Skeletal muscle tissue (tissue), 4 donors: Measurements from ENCODE around the gene GPRIN3. TPM values are rescaled to one million over a fixed set of nuclear protein-coding genes. Genes with fewer than 3 reads are reported as not detected.

Experiments used
- H3K27ac ChIP-seq: one replicate; pipeline ENCODE4 v1.7.0; 2013; ENCODE audit warnings: mild to moderate bottlenecking, low read depth, low read length, inconsistent platforms
- H3K27me3 ChIP-seq, 3 donors: one replicate each; pipeline ENCODE4 v1.7.0; 2013; ENCODE audit warnings: low read length in 3 of 3; ENCODE audit not compliant: control insufficient read depth in 3 of 3, insufficient read depth in 3 of 3
- H3K36me3 ChIP-seq, 3 donors: one replicate each; pipeline ENCODE4 v1.7.0; 2013; ENCODE audit warnings: low read length in 3 of 3; ENCODE audit not compliant: control insufficient read depth in 3 of 3, insufficient read depth in 3 of 3
- H3K4me1 ChIP-seq, 3 donors: one replicate each; pipeline ENCODE4 v1.7.0; 2013; ENCODE audit warnings: low read length in 3 of 3, mild to moderate bottlenecking in 3 of 3; ENCODE audit not compliant: control insufficient read depth in 3 of 3, insufficient read depth in 3 of 3
- H3K4me3 ChIP-seq, 3 donors: one replicate each; pipeline ENCODE4 v1.7.0; 2013; ENCODE audit warnings: low read length in 3 of 3
- H3K9ac ChIP-seq, 3 donors: one replicate each; pipeline ENCODE4 v1.7.0; 2013; ENCODE audit warnings: low read length in 3 of 3, mild to moderate bottlenecking in 3 of 3, moderate library complexity in 2 of 3, low read depth in 1 of 3
- H3K9me3 ChIP-seq, 3 donors: one replicate each; pipeline ENCODE4 v1.7.0; 2013; ENCODE audit warnings: low read length in 3 of 3; ENCODE audit not compliant: control insufficient read depth in 3 of 3
- total RNA-seq: library from RNA; depleted of rRNA; stranded (reverse); fragments of >200 nt; gene quantifications from one replicate; pipeline ENCODE4 v1.2.3, GENCODE V29; 2014
- donor health status: Osteomylitis.

The GPRIN3 gene
- total RNA-seq = 3.7 TPM

GRCh38 chr4:89307446-89308160 lies at the start of gene GPRIN3:
Gene GPRIN3, minus strand, starts transcription at chr4:89307800. Its CDS starts 57,690 bp downstream, at chr4:89250110.
- H3K4me1 ChIP-seq = peaks cover 0 to 4% (median 4%) of the 10 kb centered on the region in 3 donors
- no peaks in the 10 kb centered on the region for H3K36me3 ChIP-seq
- H3K9ac ChIP-seq = peak within 1 kb of the TSS; percentile 40 to 67 (median 47)
- H3K9me3 ChIP-seq = no peaks in the 10 kb centered on the region
- H3K27ac ChIP-seq = no peak within 1 kb of the TSS
- H3K27me3 ChIP-seq = peaks cover 0 to 16% (median 10%) of the 10 kb centered on the region in 3 donors
- H3K4me3 ChIP-seq = peak within 1 kb of the TSS; percentile 50 to 68 (median 63)

GRCh38 chr4:89357340-89357739 lies 49.7 kb upstream of the GPRIN3 start:
- no peaks in the 10 kb centered on the region for H3K36me3 ChIP-seq
- H3K27ac ChIP-seq = no peak overlapping the region
- H3K4me1 ChIP-seq = no peaks in the 10 kb centered on the region
- no peaks in the 10 kb centered on the region for H3K9me3 ChIP-seq
- no peak overlapping the region for H3K9ac ChIP-seq
- no peak overlapping the region for H3K4me3 ChIP-seq
- no peaks in the 10 kb centered on the region for H3K27me3 ChIP-seq

GRCh38 chr4:89356086-89356485 lies 48.5 kb upstream of the GPRIN3 start:
- H3K27me3 ChIP-seq = no peaks in the 10 kb centered on the region
- H3K4me1 ChIP-seq = no peaks in the 10 kb centered on the region
- no peak overlapping the region for H3K27ac ChIP-seq
- H3K9ac ChIP-seq = no peak overlapping the region
- no peaks in the 10 kb centered on the region for H3K9me3 ChIP-seq
- no peaks in the 10 kb centered on the region for H3K36me3 ChIP-seq
- no peak overlapping the region for H3K4me3 ChIP-seq

- Histone ChIP-seq H3K36me3 (no peaks in the 10 kb centered on the region), H3K9me3 (no peaks in the 10 kb centered on the region), H3K9ac (no peak overlapping the region), H3K27me3 (no peaks in the 10 kb centered on the region), H3K27ac (no peak overlapping the region), H3K4me1 (no peaks in the 10 kb centered on the region), H3K4me3 (no peak overlapping the region)
Observed at GRCh38 chr4:89353514-89353913, 45.9 kb upstream of the GPRIN3 start.

- no peaks in the 10 kb centered on the region for H3K27me3 ChIP-seq
- H3K27ac ChIP-seq = no peak overlapping the region
- no peaks in the 10 kb centered on the region for H3K4me1 ChIP-seq
- no peak overlapping the region for H3K9ac ChIP-seq
- H3K9me3 ChIP-seq = peaks cover 0 to 5% (median 0%) of the 10 kb centered on the region in 3 donors
- H3K4me3 ChIP-seq = no peak overlapping the region
- H3K36me3 ChIP-seq = no peaks in the 10 kb centered on the region
Observed at GRCh38 chr4:89352541-89352940, 44.9 kb upstream of the GPRIN3 start.

GRCh38 chr4:89351201-89351600 lies 43.6 kb upstream of the GPRIN3 start:
- Histone ChIP-seq H3K27me3 (no peaks in the 10 kb centered on the region), H3K9me3 (peaks cover 0 to 5% (median 0%) of the 10 kb centered on the region in 3 donors), H3K27ac (no peak overlapping the region), H3K36me3 (no peaks in the 10 kb centered on the region), H3K9ac (no peak overlapping the region), H3K4me1 (no peaks in the 10 kb centered on the region), H3K4me3 (no peak overlapping the region)

GRCh38 chr4:89347363-89348025 lies 39.9 kb upstream of the GPRIN3 start:
- Histone ChIP-seq H3K36me3 (no peaks in the 10 kb centered on the region), H3K9ac (no peak overlapping the region)

GRCh38 chr4:89344571-89344970 lies 37.0 kb upstream of the GPRIN3 start:
- H3K9me3 ChIP-seq = peaks cover 0 to 5% (median 0%) of the 10 kb centered on the region in 3 donors
- no peaks in the 10 kb centered on the region for H3K4me1 ChIP-seq
- no peaks in the 10 kb centered on the region for H3K36me3 ChIP-seq

More at GRCh38 chr4:89347363-89348025, 39.9 kb upstream of the GPRIN3 start:
- peaks cover 0 to 5% (median 0%) of the 10 kb centered on the region in 3 donors for H3K9me3 ChIP-seq
- H3K27ac ChIP-seq = no peak overlapping the region
- no peak overlapping the region for H3K4me3 ChIP-seq
- H3K27me3 ChIP-seq = no peaks in the 10 kb centered on the region
- H3K4me1 ChIP-seq = no peaks in the 10 kb centered on the region

GRCh38 chr4:89338206-89338605 lies 30.6 kb upstream of the GPRIN3 start:
- Histone ChIP-seq H3K4me3 (no peak overlapping the region), H3K4me1 (no peaks in the 10 kb centered on the region), H3K9me3 (no peaks in the 10 kb centered on the region)

More at GRCh38 chr4:89344571-89344970, 37.0 kb upstream of the GPRIN3 start:
- Histone ChIP-seq H3K27me3 (no peaks in the 10 kb centered on the region), H3K4me3 (no peak overlapping the region), H3K9ac (no peak overlapping the region), H3K27ac (no peak overlapping the region)

GRCh38 chr4:89337681-89338080 lies 30.1 kb upstream of the GPRIN3 start:
- Histone ChIP-seq H3K4me1 (no peaks in the 10 kb centered on the region), H3K4me3 (no peak overlapping the region), H3K27me3 (no peaks in the 10 kb centered on the region), H3K9me3 (no peaks in the 10 kb centered on the region), H3K36me3 (no peaks in the 10 kb centered on the region), H3K27ac (no peak overlapping the region), H3K9ac (no peak overlapping the region)

More at GRCh38 chr4:89338206-89338605, 30.6 kb upstream of the GPRIN3 start:
- Histone ChIP-seq H3K9ac (no peak overlapping the region), H3K27me3 (no peaks in the 10 kb centered on the region), H3K27ac (no peak overlapping the region), H3K36me3 (no peaks in the 10 kb centered on the region)
